Heart left ventricle (tissue), 16 donors: ENCODE measurements around the gene SHE. TPM values are rescaled to one million over a fixed set of nuclear protein-coding genes. Genes with fewer than 3 reads are reported as not detected.

Source experiments
- ATAC-seq, 4 donors: fragments of 200-7000 bp; cut with Tn5 transposase; one replicate each; pipeline ENCODE4 v1.9.1; 2020 to 2022; ENCODE audit warnings: moderate library complexity in 4 of 4, mild to moderate bottlenecking in 3 of 4, moderate number of reproducible peaks in 1 of 4
- DNase-seq, 5 donors: peaks; one replicate each; pipeline ENCODE4 v3.0.0-alpha.2; 2020
- H3K27ac ChIP-seq, 12 donors: fragments of 200-600 bp; sonication (generic) in 4 of 12; one replicate each; pipeline versions ENCODE4 v1.5.0 to v1.8.0; 2016 to 2022; ENCODE audit warnings: mild to moderate bottlenecking in 2 of 12
- H3K27me3 ChIP-seq, 9 donors: fragments of 200-600 bp; sonication (generic) in 2 of 9; one replicate each; pipeline versions ENCODE4 v1.5.1 to v1.8.0; 2016 to 2022; ENCODE audit warnings: mild to moderate bottlenecking in 3 of 9
- H3K36me3 ChIP-seq, 9 donors: fragments of 200-600 bp; sonication (generic) in 2 of 9; one replicate each; pipeline versions ENCODE4 v1.5.0 to v1.8.0; 2018 to 2022; ENCODE audit warnings: mild to moderate bottlenecking in 2 of 9
- H3K4me1 ChIP-seq, 12 donors: fragments of 200-600 bp; sonication (generic) in 4 of 12; one replicate each; pipeline versions ENCODE4 v1.5.0 to v1.8.0; 2016 to 2022; ENCODE audit warnings: mild to moderate bottlenecking in 3 of 12
- H3K4me3 ChIP-seq, 12 donors: fragments of 200-600 bp; sonication (generic) in 4 of 12; one replicate each; pipeline versions ENCODE4 v1.5.0 to v1.8.0; 2017 to 2022; ENCODE audit warnings: mild to moderate bottlenecking in 9 of 12, moderate library complexity in 4 of 12
- H3K9me3 ChIP-seq, 12 donors: fragments of 200-600 bp; sonication (generic) in 4 of 12; one replicate each; pipeline versions ENCODE4 v1.5.0 to v1.8.0; 2016 to 2022; ENCODE audit warnings: mild to moderate bottlenecking in 1 of 12
- POLR2A ChIP-seq, 2 donors: fragments of 450-650 bp; IDR thresholded peaks; one replicate each; pipeline ENCODE4 v1.6.1; 2017; ENCODE audit warnings: antibody characterized with exemption in 2 of 2, mild to moderate bottlenecking in 2 of 2, moderate library complexity in 2 of 2
- WGBS, 4 donors: extraction: QIAGEN DNeasy Blood & Tissue Kit in 2 of 4; methylation state at CpG; one replicate each; pipeline versions ENCODE4 v1.1.5 to v1.1.7; 2013 to 2018; 5-methylcytosine and 5-hydroxymethylcytosine counted together
- intact Hi-C, 10 donors: fragments of 100-400 bp; cut with DNase I; formaldehyde crosslinking; loops; one replicate each; pipeline versions ENCODE4 v1.11.1 to v1.14.2; 2022
- polyA plus RNA-seq, 2 donors: library from polyadenylated mRNA; stranded (reverse); fragments of 200-250 nt; gene quantifications; one replicate each; pipeline ENCODE4 v1.2.3, GENCODE V29; 2013
- total RNA-seq, 9 donors: library from RNA; depleted of rRNA in 2 of 9; stranded (reverse); fragments of >200 nt in 2 of 9; fragmentation: NEBNext Ultra II Directional in 3 of 9; extraction: Animal tissue kit (Norgen Biotek cat#: 25700) in 3 of 9; gene quantifications; one replicate each; pipeline versions ENCODE4 v1.1.0 to v1.2.4, GENCODE V29; 2016 to 2023
- TF ChIP-seq, protein P1 (sequence below), 12 donors: fragments of 200-600 bp; sonication (generic) in 4 of 12; IDR thresholded peaks; one replicate each; pipeline versions ENCODE4 v1.5.0 to v1.8.0; 2018 to 2022; ENCODE audit warnings: antibody characterized with exemption in 12 of 12, mild to moderate bottlenecking in 5 of 12
- donor health status: ischemic (EF 13 %, LVEDD 7.1; RV severe dilation, severe dysfunction).
- donor health status: healthy with polysubstance abuse.
- donor health status: DM: no; HTN: yes; CAD: no.
- donor health status: DM: no; HTN: no; CAD: no.
- donor health status: ischemic (EF 25% LVEDD 6.9; RV normal size, moderate dysfunction).
- donor health status: ischemic (EF 25% LVEDD 5.7; RV mildly dilated, moderate dysfunction).
- donor health status: healthy.
- donor health status: DM: yes; HTN: yes; CAD: no.
- donor health status: ischemic (EF 35%, LVEDD 5.7; RV mildly dilated, moderate dysfunction).
- donor health status: nonischemic (EF 11% LVEDD 7.7; RV severe dilation, severe dysfunction).
- donor health status: DM: yes; HTN: yes; CAD: no.
- donor health status: PGD.
- donor health status: ischemic (EF 29% LVEDD 5.4; RV normal size, mild dysfunction).
- donor health status: nonischemic (EF 23%, LVEDD 6.1; RV moderate dilation, normal function).

SHE gene
- total and polyA plus RNA-seq, 11 donors = 10.1 to 19.4 (median 11.9) TPM

DNA sequence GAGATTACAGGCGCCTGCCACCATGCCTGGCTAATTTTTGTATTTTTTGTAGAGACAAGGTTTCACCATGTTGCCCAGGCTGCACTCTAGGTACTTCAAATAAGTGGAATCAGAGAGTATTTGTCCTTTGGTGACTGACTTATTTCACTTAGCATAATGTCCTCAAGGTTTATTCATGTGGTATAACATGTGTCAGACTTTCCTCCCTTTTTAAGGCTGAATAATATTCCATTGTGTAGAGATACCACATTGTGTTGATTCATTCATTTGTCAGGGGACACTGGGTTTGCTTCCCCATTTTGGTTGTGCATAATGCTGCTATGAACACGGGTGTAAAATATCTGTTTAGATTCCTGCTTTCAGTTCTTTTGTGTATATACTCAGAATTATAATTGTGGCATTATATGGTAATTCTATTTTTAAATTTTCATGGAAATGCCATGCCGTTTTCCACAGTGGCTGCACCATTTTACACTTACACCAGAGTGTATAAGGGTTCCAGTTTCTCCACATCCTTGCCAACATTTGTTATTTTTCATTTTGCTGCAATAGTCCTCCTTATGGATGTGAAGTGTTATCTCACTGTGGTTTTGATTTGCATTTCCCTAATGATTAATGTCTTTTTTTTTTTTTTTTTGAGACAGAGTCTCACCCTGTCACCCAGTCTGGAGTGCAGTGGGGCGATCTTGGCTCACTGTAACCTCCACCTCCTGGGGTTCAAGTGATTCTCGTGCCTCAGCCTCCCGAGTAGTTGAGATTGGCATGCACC is 62.0 kb downstream of the SHE start:
- DNase-seq (no peak), ATAC-seq (no peak)
- peak overlapping the region in 2 of 12 donors; percentile 46 to 68 for H3K27ac ChIP-seq
- H3K27me3 ChIP-seq = no peaks in the 10 kb centered on the region
- WGBS, 4 donors = 83 to 93% (median 89%) methylated on average over 6 of the region's 6 CpGs
- H3K36me3 ChIP-seq = peaks cover 0 to 59% (median 15%) of the 10 kb centered on the region in 9 donors
- H3K4me3 ChIP-seq = no peak overlapping the region
- H3K9me3 ChIP-seq = no peaks in the 10 kb centered on the region
- TF ChIP-seq, protein P1, sequence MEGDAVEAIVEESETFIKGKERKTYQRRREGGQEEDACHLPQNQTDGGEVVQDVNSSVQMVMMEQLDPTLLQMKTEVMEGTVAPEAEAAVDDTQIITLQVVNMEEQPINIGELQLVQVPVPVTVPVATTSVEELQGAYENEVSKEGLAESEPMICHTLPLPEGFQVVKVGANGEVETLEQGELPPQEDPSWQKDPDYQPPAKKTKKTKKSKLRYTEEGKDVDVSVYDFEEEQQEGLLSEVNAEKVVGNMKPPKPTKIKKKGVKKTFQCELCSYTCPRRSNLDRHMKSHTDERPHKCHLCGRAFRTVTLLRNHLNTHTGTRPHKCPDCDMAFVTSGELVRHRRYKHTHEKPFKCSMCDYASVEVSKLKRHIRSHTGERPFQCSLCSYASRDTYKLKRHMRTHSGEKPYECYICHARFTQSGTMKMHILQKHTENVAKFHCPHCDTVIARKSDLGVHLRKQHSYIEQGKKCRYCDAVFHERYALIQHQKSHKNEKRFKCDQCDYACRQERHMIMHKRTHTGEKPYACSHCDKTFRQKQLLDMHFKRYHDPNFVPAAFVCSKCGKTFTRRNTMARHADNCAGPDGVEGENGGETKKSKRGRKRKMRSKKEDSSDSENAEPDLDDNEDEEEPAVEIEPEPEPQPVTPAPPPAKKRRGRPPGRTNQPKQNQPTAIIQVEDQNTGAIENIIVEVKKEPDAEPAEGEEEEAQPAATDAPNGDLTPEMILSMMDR (IDR thresholded peaks at IDR 0.05) = no peak
- no peak for TF ChIP-seq POLR2A (IDR thresholded peaks at IDR 0.05)
- intact Hi-C loops = loop anchor here in 2 of 10 donors (5.0 kb wide), 1 partner anchor 33 kb away; the partner anchor contains the start of gene IL6R (in 2 of the 2)
- H3K4me1 ChIP-seq = peaks cover 0 to 45% (median under 1%) of the 10 kb centered on the region in 12 donors

DNA sequence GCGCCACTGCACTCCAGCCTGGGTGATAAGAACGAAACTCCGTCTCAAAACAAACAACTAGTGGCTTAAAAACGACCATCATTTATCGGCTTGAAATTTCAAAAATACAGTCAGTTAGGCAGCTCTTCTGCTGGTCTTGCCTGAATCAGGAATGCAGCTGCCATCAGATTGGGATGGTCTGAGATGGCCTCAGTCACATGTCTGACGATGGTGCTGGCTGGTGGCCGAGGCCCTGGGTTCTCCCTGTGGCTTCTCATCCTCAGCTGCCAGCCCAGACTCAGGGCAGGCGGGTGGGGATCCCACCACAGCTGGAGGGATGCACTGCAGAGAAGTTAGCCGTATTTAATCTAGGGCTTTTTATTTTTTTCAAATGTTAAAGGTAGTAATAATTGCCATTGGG is 65.8 kb downstream of the SHE start:
- H3K27ac ChIP-seq = peak overlapping the region in 1 of 12 donors; percentile 96
- WGBS, 4 donors = 71 to 77% (median 76%) methylated on average over 9 of the region's 9 CpGs
- H3K4me1 ChIP-seq = peaks cover 0 to 76% (median 23%) of the 10 kb centered on the region in 12 donors
- TF ChIP-seq POLR2A (IDR thresholded peaks at IDR 0.05) = no peak
- TF ChIP-seq, protein P1 (IDR thresholded peaks at IDR 0.05) = no peak
- peaks cover 0 to 53% (median 9%) of the 10 kb centered on the region in 9 donors for H3K36me3 ChIP-seq
- no peaks in the 10 kb centered on the region for H3K27me3 ChIP-seq
- no peaks in the 10 kb centered on the region for H3K9me3 ChIP-seq
- intact Hi-C loops = no loop called here
- DNase-seq (no peak), ATAC-seq (no peak)
- no peak overlapping the region for H3K4me3 ChIP-seq

DNA sequence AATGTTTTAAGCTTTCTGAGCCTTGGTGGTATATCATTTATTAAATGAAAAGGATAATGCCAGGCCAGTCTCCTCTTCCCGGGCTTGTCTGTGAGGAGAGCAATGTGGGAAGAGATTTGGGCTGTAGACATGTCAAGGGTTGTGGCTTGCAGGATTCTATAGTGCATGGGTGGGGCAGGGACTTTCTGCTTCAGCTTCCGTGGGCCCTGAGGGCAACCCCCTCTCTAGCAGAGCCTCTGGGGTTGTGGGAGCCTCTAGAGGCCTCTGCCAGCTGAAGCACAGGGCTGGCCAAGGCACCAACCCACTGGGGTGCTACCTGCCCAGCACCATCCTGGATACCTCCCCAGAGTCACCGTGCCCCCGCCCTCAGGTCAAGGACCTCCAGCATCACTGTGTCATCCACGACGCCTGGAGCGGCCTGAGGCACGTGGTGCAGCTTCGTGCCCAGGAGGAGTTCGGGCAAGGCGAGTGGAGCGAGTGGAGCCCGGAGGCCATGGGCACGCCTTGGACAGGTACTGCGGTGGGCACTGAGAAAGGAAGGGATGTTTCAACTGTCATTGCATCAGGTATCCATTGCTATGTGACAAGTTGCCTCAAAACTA is 66.5 kb downstream of the SHE start:
- no peak for ATAC-seq
- no peak for TF ChIP-seq POLR2A (IDR thresholded peaks at IDR 0.05)
- TF ChIP-seq, protein P1 (IDR thresholded peaks at IDR 0.05) = no peak
- DNase-seq = no peak
- H3K4me3 ChIP-seq = no peak overlapping the region
- H3K9me3 ChIP-seq = no peaks in the 10 kb centered on the region
- H3K27me3 ChIP-seq = no peaks in the 10 kb centered on the region
- H3K4me1 ChIP-seq = peaks cover 0 to 76% (median 30%) of the 10 kb centered on the region in 12 donors
- peak overlapping the region in 3 of 12 donors; percentile 78 to 96 (median 87) for H3K27ac ChIP-seq
- H3K36me3 ChIP-seq = peaks cover 0 to 52% (median 9%) of the 10 kb centered on the region in 9 donors
- 95 to 97% (median 96%) methylated on average over 13 to 15 of the region's 15 CpGs for WGBS, 4 donors
- intact Hi-C loops = loop anchor here in 1 of 10 donors (2.0 kb wide), 1 partner anchor 31 kb away; the partner anchor contains the start of gene IL6R
